Subcutaneous abdominal adipose tissue (tissue), 5 donors: ENCODE data around the gene ARF4.
A peak's percentile ranks its signal among the peaks of the same experiment; 100 is the strongest.

Experiments used
- H3K27ac ChIP-seq: one replicate; pipeline ENCODE4 v1.7.0; 2013; ENCODE audit warnings: low read depth, mild to moderate bottlenecking, inconsistent platforms, low read length, moderate library complexity
- H3K27me3 ChIP-seq, 5 donors: one replicate each; pipeline ENCODE4 v1.7.0; 2013; ENCODE audit warnings: low read length in 5 of 5, inconsistent platforms in 1 of 5; ENCODE audit not compliant: control insufficient read depth in 5 of 5, insufficient read depth in 4 of 5
- H3K36me3 ChIP-seq, 5 donors: one replicate each; pipeline ENCODE4 v1.7.0; 2013; ENCODE audit warnings: low read length in 5 of 5; ENCODE audit not compliant: control insufficient read depth in 5 of 5, insufficient read depth in 5 of 5
- H3K4me1 ChIP-seq, 5 donors: one replicate each; pipeline ENCODE4 v1.7.0; 2013; ENCODE audit warnings: low read length in 5 of 5, mild to moderate bottlenecking in 3 of 5, moderate library complexity in 1 of 5; ENCODE audit not compliant: control insufficient read depth in 5 of 5, insufficient read depth in 5 of 5
- H3K4me3 ChIP-seq, 5 donors: one replicate each; pipeline ENCODE4 v1.7.0; 2013; ENCODE audit warnings: low read length in 5 of 5, low read depth in 1 of 5
- H3K9ac ChIP-seq, 5 donors: one replicate each; pipeline ENCODE4 v1.7.0; 2013; ENCODE audit warnings: low read length in 5 of 5, mild to moderate bottlenecking in 4 of 5, moderate library complexity in 3 of 5
- H3K9me3 ChIP-seq, 5 donors: one replicate each; pipeline ENCODE4 v1.7.0; 2013; ENCODE audit warnings: low read length in 5 of 5; ENCODE audit not compliant: control insufficient read depth in 5 of 5
- donor health status: healthy.
- donor health status: healthy.
- donor health status: healthy.
- donor health status: healthy.
- donor health status: healthy.

ARF4 gene

DNA sequence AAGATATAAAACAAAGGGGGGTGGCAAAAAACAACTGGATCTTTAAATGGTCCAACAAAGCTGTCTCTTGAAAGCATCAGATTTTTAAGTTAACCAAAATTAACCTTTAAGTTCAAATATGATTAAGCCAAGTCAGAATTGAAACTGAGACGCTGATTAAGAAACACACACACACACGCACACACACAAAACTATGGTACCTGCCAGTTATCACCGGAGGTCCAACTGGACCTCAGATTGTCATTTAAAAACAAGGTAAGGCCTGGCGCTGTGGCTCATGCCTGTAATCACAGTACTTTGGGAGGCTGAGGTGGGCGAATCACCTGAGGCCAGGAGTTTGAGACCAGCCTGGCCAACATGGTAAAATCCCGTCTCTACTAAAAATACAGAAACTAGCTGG, 10.4 kb downstream of the ARF4 start:
- Histone ChIP-seq H3K27me3 (no peaks in the 10 kb centered on the region), H3K27ac (no peak overlapping the region), H3K4me3 (no peak overlapping the region), H3K9me3 (no peaks in the 10 kb centered on the region), H3K4me1 (peaks cover 0 to 28% (median 6%) of the 10 kb centered on the region in 5 donors), H3K9ac (no peak overlapping the region), H3K36me3 (peaks cover 11 to 24% (median 13%) of the 10 kb centered on the region in 5 donors)

DNA sequence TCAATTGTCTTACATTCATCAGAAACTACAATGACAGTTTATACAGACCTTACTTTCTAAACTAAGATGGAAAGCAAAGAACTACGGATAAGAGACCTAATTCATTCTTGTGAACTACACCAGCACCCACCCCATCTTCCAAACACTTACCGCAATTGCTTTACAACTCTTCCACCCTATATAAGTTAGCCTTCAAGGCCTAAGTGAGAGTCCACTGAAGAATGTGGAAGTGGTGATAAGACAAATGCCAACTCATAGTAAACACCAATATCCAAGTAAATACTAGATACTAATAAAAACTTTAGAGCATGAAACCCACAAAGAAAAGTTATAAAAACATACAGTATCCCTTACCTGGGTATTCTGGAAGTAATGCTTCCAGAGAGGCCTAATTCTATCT, 13.6 kb downstream of the ARF4 start:
- peaks cover 0 to 25% (median 6%) of the 10 kb centered on the region in 5 donors for H3K4me1 ChIP-seq
- H3K36me3 ChIP-seq: peaks cover 13 to 37% (median 22%) of the 10 kb centered on the region in 5 donors
- no peaks in the 10 kb centered on the region for H3K27me3 ChIP-seq
- H3K9ac ChIP-seq: no peak overlapping the region
- no peak overlapping the region for H3K4me3 ChIP-seq
- H3K9me3 ChIP-seq: no peaks in the 10 kb centered on the region
- H3K27ac ChIP-seq: no peak overlapping the region

DNA sequence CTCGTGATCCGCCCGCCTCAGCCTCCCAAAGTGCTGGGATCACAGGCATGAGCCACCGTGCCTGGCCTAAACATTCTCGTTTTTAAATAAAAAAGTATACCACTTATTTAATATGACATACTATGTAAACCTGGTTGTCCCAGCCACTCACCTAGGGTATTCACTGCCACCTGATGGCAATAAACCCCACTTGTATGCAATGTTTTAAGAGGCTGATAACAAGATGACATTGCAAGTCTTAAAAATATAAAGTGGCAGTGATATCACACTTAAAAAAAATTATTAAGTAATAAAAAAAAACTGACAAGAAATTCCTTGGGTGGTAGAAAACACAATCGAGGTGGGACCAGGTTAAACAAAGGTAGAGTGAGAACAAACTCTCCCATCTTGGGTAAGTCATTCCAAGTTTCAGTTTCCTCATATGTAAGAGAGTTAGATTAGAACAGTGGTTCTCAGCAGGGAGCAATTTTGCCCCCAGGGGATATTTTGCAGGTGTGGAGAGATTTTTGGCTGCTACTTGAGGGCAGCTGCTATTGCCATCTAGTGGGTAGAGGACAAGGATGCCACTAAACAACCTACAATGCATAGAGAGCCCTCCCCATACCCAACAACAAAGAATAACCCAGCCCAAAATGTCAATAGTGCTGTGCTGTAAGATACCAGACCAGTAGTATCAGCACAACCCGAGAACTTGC, 14.5 kb downstream of the ARF4 start:
- Histone ChIP-seq H3K9me3 (no peaks in the 10 kb centered on the region), H3K27ac (no peak overlapping the region), H3K27me3 (no peaks in the 10 kb centered on the region), H3K9ac (peak overlapping the region in 1 of 5 donors; percentile 7), H3K4me3 (no peak overlapping the region), H3K36me3 (peaks cover 15 to 44% (median 25%) of the 10 kb centered on the region in 5 donors), H3K4me1 (peaks cover 0 to 18% (median 6%) of the 10 kb centered on the region in 5 donors)

DNA sequence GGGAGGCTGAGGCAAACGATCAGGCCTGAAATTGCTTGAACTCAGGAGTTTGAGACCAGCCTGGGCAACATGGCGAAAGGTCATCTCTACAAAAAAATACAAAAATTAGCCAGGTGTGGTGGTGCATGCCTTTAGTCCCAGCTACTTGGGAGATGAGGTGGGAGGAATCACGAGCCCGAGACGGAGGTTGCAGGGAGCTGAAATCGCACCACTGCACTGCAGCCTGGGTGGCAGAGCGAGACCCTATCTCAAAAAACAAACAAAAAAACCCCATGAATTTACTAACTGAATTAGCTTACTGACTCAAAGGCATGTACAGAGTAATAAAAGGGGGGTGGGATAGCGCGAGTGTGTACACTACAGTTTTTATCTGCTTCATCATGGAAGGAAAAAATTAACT, 19.3 kb downstream of the ARF4 start:
- Histone ChIP-seq H3K4me1 (peaks cover 0 to 10% (median 5%) of the 10 kb centered on the region in 5 donors), H3K36me3 (peaks cover 19 to 74% (median 41%) of the 10 kb centered on the region in 5 donors), H3K9ac (no peak overlapping the region), H3K27ac (no peak overlapping the region), H3K9me3 (no peaks in the 10 kb centered on the region), H3K4me3 (no peak overlapping the region), H3K27me3 (no peaks in the 10 kb centered on the region)

DNA sequence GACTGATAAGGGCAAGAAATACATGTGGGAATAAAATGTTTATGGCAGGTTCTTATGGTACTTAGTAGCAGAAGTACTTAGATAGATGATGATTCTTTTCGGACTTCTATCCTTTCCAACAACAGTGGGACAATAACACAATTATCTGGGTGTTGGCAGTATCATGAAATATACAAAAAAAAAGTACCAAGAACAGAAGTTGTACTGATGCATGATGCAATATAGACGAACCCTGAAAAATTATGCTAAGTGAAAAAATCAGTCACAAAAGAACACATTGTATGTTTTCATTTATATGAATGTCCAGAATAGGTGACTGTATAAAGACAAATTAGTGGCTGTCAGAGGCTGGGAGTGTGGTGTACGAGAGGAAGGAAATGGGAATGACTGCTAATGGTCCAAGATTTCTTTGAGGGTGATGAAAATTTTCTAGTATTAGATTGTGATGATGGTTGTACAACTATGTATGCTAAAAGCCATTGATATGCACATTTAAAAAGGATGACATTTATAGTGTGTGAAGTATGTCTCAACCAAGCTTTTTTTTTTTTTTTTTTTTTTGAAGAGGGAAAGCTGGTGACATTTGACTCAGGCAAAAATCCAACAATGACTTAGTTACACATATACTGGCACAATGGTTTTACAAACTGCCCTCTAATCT, 21.0 kb downstream of the ARF4 start:
- H3K27ac ChIP-seq: peak overlapping the region; percentile 38
- no peak overlapping the region for H3K9ac ChIP-seq
- H3K36me3 ChIP-seq: peaks cover 26 to 76% (median 43%) of the 10 kb centered on the region in 5 donors

DNA sequence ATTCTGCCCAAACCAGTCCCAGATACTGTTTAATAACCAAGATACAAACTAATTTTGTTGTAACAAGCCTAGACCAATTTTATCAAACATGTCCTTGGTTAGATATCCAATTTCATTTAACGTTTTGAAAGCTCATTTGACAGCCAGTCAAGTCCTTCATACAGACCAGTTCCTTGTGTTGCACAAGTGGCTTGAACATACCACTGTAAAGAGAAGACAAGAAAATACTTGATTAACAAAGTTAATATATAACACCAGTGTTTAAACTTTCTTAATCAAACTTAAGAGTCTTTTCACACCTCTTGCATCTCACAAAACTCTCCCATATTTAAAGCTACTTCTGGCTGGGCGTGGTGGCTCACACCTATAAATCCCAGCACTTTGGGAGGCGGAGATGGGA, 25.0 kb downstream of the ARF4 start:
- Histone ChIP-seq H3K27ac (no peak overlapping the region), H3K4me1 (peaks cover 0 to 9% (median 5%) of the 10 kb centered on the region in 5 donors), H3K4me3 (no peak overlapping the region), H3K27me3 (no peaks in the 10 kb centered on the region), H3K36me3 (peaks cover 30 to 74% (median 40%) of the 10 kb centered on the region in 5 donors), H3K9ac (no peak overlapping the region), H3K9me3 (no peaks in the 10 kb centered on the region)

More for the DNA sequence above, 21.0 kb downstream of the ARF4 start:
- no peaks in the 10 kb centered on the region for H3K27me3 ChIP-seq
- H3K9me3 ChIP-seq: no peaks in the 10 kb centered on the region
- H3K4me3 ChIP-seq: no peak overlapping the region
- H3K4me1 ChIP-seq: peaks cover 0 to 9% (median 5%) of the 10 kb centered on the region in 5 donors

DNA sequence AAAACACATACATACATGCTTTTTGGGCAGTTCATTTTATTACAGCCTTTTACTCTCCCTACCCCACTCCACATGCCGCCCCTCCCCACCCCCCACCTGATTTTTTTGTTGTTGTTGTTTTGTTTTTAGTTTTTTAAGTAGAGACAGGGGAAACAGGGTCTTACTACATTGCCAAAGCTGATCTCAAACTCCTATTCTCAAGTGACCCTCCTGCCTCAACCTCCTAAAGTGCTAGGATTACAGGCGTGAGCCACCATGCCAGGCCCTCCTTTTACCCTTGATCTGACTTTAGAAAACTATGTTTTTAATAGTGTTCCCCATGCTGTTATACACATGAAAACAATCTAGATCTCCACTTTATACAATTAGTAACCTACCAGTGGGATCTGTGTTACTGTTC, 26.3 kb downstream of the ARF4 start:
- Histone ChIP-seq H3K27me3 (no peaks in the 10 kb centered on the region), H3K9ac (no peak overlapping the region), H3K4me1 (no peaks in the 10 kb centered on the region), H3K4me3 (no peak overlapping the region), H3K27ac (no peak overlapping the region), H3K36me3 (peaks cover 30 to 77% (median 37%) of the 10 kb centered on the region in 5 donors), H3K9me3 (no peaks in the 10 kb centered on the region)

DNA sequence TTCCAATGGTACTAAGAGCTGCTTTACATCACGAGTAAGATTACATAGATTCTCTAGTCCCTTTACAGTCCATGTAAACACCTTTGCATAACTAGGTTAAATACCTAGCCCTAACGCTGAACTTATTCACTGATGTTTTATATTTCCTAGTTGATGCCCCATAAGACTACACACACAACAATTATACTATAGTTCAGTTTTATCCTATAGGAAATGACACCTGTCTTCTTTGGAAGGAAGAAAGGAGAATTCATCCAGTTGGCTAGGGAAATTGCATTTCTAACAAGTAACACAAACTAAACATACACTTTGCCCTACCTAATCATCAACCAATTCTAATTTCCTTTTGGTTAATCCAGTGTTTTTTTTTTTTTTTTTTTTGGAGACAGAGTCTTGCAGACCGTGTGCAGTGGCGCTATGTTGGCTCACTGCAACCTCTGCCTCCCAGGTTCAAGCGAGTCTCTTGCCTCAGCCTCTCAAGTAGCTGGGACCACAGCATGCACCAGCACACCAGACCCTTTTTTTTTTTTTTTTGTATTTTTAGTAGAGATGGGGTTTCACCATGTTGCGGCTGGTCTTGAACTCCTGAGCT, 27.2 kb downstream of the ARF4 start:
- H3K4me1 ChIP-seq: no peaks in the 10 kb centered on the region
- H3K4me3 ChIP-seq: no peak overlapping the region
- H3K27ac ChIP-seq: no peak overlapping the region
- peaks cover 28 to 73% (median 36%) of the 10 kb centered on the region in 5 donors for H3K36me3 ChIP-seq
- H3K27me3 ChIP-seq: no peaks in the 10 kb centered on the region
- no peaks in the 10 kb centered on the region for H3K9me3 ChIP-seq
- H3K9ac ChIP-seq: no peak overlapping the region

DNA sequence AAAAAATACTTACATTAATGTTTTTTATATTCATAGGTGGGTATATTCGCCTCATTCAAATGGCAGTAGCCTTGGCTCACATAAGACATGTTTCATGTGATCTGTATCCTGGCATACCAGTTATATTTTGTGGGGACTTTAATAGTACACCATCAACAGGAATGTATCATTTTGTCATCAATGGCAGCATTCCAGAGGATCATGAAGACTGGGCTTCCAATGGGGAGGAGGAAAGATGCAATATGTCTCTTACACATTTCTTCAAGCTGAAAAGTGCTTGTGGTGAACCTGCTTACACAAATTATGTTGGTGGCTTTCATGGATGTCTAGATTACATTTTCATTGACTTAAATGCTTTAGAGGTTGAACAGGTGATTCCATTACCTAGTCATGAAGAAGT, 37.6 kb downstream of the ARF4 start:
- H3K4me1 ChIP-seq: peaks cover 6 to 40% (median 39%) of the 10 kb centered on the region in 5 donors

DNA sequence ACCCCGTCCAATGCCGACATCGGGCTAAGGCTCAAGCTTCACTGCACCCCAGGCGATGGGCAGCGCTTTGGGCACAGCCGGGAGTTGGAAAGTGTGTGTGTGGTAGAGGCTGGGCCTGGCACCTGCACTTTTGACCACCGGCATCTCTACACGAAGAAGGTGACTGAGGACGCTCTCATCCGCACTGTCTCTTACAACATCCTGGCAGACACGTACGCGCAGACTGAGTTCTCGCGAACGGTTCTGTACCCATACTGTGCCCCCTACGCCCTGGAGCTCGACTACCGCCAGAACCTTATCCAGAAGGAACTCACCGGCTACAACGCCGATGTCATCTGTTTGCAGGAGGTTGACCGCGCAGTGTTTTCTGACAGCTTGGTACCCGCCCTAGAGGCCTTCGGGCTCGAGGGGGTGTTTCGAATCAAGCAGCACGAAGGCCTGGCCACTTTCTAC, 40.0 kb downstream of the ARF4 start:
- H3K9me3 ChIP-seq: no peaks in the 10 kb centered on the region
- H3K4me3 ChIP-seq: peak overlapping the region; percentile 89 to 100 (median 93)
- peaks cover 5 to 9% (median 6%) of the 10 kb centered on the region in 5 donors for H3K36me3 ChIP-seq
- peak overlapping the region; percentile 93 to 100 (median 99) for H3K9ac ChIP-seq
- no peaks in the 10 kb centered on the region for H3K27me3 ChIP-seq
- H3K27ac ChIP-seq: peak overlapping the region; percentile 9
- peaks cover 6 to 40% (median 39%) of the 10 kb centered on the region in 5 donors for H3K4me1 ChIP-seq

More for the DNA sequence above, 37.6 kb downstream of the ARF4 start:
- no peak overlapping the region for H3K27ac ChIP-seq
- H3K27me3 ChIP-seq: no peaks in the 10 kb centered on the region
- H3K4me3 ChIP-seq: no peak overlapping the region
- no peak overlapping the region for H3K9ac ChIP-seq
- H3K9me3 ChIP-seq: no peaks in the 10 kb centered on the region
- peaks cover 6 to 11% (median 8%) of the 10 kb centered on the region in 5 donors for H3K36me3 ChIP-seq
